SU-DHL-6 (cell line): ENCODE data around the gene TXN2.

Experiments
- CTCF ChIP-seq: fragments of 200-600 bp; sonication (generic); IDR thresholded peaks from one replicate; pipeline ENCODE4 v1.5.1; 2017; ENCODE audit warnings: antibody characterized with exemption, mild to moderate bottlenecking, low read length, moderate library complexity; ENCODE audit not compliant: insufficient read depth, poor library complexity, severe bottlenecking
- EZH2phosphoT487 ChIP-seq: fragments of 200-600 bp; sonication (generic), shearing (Covaris generic); conservative IDR thresholded peaks from 2 replicates; pipeline ENCODE4 v1.6.1; 2018; ENCODE audit warnings: mild to moderate bottlenecking, antibody characterized with exemption, low read length, moderate library complexity, mixed read lengths

GRCh38 chr22:36492109-36492508 lies 10.7 kb upstream of the TXN2 start:
- TF ChIP-seq CTCF: no peak
- TF ChIP-seq EZH2phosphoT487: no peak
